GM18519 (cell line): ENCODE measurements around the gene TAS2R38.

Experiments
- ATAC-seq: cut with Tn5 transposase; IDR thresholded peaks from one replicate; pipeline ENCODE4 v1.9.1; 2021; ENCODE audit warnings: mild to moderate bottlenecking, moderate library complexity; ENCODE audit not compliant: unreplicated experiment, low FRiP score

Gene TAS2R38

DNA sequence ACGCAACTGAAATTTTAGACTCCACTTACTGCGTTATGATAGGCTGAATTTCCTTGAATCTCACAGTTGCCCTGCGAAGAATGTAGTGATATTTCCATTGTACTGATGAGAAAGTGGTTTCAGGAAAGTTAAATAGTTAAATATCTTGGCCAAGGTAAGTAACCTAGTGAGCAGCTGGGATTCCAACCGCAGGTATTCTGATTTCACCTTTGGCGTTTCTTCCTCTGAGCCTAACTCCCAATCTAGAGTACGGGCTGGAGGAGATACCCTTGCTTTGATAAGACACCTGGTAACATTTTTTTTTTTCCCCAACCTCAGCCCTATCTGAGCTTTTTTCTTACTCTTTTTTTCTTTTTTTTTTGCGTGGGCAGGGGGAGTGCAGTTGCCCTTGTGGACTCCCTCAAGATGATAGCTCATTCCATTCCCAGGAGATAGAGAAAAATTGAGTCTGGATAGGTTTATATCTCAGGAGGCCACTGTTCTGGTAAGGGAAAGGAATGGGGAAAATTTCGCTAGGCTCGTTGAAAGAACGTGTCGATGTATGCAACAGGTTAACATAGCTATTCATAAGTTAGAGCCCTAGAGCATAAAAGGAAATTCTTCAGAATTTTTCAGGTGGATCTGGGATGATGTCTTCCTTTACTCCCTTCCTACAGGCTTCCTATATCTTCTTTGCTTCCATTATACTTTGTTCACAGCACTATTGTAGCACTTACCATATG lies 3.1 kb upstream of the TAS2R38 start:
- no peak for ATAC-seq

DNA sequence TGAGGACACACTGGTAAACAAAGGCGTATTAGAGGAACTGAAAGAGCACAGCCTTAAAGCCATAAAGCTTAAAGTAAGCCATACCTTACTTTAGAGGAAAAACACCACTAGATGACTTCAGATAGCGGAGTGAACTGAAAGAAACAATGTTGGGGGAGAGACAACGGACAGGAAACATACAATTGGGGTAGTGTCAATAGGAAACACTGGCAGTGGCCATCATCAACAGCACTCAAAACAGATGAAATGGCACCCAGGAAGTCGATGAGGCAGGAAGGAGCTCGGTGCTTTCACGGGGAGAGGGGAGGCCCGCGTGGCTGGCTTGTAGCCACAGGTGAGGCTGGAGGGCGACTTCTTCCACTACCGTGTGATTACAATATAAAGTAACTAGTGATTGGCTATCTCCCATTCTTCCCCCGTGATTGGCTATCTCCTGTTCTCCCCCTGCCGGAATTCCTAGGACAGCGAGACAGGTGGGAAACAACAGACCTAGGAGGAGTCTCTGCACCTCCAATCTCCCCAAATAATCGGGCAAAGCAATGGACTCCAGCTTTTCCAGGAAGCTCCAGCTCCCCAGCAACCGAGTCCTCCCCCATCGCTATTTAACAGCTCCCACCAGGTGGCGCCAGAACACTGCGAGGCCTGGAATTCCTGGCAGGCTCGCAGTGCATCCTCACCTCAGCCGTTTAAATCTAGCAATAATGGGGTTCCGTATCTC lies 2.4 kb upstream of the TAS2R38 start:
- ATAC-seq = peak; percentile 62

DNA sequence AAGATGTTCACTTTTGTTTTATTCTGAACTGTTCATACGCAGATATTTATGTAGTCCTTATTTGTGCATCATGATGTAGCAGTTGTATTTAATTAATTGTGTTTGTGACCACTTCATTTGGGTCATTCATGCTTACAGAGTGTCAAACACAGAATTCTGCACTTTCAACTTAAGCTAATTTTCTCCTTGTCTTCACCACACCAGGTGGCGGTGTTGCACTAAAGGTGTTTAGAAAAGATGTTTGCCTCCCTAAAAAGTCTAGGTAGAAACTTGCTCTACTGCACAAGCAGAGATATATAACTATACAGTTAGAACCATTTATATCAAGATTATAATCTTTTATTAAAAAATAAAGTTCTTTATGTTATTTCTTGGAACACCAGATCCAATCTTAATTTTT lies 1.3 kb upstream of the TAS2R38 start:
- ATAC-seq = no peak

GRCh38 chr7:141960687-141961422 lies 12.7 kb downstream of the TAS2R38 start:
- peak; percentile 97 for ATAC-seq

DNA sequence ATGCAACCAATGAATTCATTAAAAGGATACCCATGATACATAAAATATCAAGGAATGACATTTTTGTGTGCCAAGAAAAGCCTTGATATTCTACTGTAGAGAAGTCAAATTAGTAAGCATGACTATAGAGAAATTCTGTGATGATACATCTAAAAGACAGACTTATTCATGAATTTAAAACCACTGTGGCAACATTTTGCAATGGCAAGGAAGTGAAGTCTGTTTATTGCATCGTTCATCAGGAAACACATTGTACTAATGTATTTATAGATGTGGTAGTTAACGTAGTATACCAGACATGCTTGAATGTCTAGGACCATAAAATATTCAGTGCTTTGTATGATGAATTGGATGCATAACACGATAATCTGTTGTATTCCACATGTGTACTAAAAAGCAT lies 17.5 kb downstream of the TAS2R38 start:
- no peak for ATAC-seq

- ATAC-seq = no peak
Measured at GRCh38 chr7:141954334-141954733, 19.2 kb downstream of the TAS2R38 start.

GRCh38 chr7:141952461-141952860 lies 21.1 kb downstream of the TAS2R38 start:
- ATAC-seq = no peak

DNA sequence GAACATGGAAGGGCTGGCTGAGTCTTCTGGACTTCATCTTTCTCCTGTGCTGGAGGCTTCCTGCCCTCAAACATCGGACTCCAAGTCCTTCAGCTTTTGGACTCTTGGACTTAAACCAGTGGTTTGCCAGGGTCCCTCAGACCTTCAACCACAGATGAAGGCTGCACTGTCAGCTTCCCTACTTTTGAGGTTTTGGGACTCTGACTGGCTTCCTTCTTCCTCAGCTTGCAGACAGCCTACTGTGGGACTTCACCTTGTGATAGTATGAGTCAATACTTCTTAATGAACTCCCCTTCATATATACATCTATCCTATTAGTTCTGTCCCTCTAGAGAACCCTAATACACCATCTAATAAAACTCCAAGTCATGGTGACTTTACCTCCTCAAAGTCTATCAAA lies 22.8 kb downstream of the TAS2R38 start:
- ATAC-seq = no peak

GRCh38 chr7:141949911-141950310 lies 23.7 kb downstream of the TAS2R38 start:
- no peak for ATAC-seq

DNA sequence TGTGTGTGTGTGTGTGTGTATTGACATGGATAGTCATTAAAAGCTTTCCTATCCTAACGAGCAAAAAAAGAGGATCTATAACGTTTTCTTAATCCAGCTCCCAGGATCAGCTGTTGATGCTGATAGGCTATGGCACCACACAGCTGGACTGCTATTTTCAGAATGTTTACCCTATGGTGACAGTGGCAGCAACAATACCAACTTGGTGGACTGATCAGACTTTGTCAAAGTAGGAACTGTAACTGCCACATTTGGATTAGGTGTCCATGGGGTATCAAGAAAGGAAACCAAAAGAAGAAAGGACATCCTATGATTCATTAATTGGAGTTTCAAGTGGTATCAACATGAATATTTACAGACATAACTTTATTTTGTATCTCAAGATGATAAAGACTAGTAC lies 24.1 kb downstream of the TAS2R38 start:
- ATAC-seq = no peak

GRCh38 chr7:141949021-141949420 lies 24.6 kb downstream of the TAS2R38 start:
- ATAC-seq = no peak

DNA sequence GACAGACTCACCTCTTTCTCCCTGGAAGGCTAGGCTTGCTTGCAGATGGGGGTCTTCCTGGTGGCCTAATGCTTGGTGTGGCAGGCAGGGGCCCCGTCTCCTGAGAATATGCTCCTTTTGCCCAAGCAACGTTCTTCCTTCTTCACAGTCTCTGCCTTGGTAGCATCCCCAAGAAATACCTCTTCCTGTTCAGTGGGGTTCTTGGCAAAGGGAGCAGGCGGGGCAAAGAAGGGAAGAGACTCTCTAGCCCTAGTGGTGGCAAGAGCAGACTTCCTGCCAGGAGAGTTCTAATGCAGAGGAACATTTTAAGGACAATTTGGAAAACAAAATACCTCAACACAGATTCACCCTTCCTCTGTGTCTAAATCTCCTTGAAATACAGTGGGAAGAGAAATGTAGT lies 26.8 kb downstream of the TAS2R38 start, which contains the start of gene CLEC5A:
TSS of gene CLEC5A (minus strand) at position 179 of the 400 bp plus-strand sequence. CDS start 682 bp downstream, outside the sequence.
- no peak for ATAC-seq

DNA sequence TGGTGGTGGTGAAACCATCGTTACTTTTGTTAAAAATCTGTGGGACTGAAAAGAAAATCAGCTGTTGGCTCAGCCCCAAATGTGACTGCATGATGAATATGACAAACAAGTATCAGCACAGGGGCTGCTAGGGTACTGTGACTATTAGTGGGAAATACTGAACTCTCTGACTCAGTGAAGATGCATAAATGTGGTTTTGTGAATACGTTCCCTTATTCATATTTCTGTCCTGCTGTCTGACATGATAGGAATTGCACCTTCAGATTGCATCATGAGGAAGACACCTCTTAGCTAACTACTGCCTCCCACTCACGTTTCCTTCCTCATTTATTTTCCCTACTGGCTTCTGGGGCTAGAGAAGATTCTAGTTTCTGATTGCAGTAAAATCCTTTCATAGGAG lies 28.2 kb downstream of the TAS2R38 start:
- ATAC-seq = no peak

GRCh38 chr7:141944811-141945210 lies 28.8 kb downstream of the TAS2R38 start:
- no peak for ATAC-seq

DNA sequence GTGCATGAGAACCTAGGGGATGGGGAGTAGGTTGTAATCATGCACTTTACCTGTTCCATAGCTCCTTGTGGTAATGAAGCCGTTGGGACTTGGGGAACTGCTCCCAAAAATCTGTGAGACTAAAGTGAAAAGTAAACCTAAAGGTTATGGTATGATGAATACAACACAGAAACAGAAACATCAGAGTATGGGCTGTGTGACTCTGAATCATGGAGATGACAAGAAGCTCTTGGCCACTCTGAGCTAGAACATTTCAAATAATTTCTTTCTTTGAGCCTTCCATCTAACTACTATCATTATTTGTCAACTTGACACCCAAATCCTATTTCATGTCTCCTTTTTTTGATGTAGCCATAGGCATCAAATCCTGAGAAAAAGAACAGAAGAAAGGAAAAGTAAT lies 29.7 kb downstream of the TAS2R38 start:
- ATAC-seq = no peak

- ATAC-seq = no peak
Measured at GRCh38 chr7:141941075-141941474, 32.5 kb downstream of the TAS2R38 start.

- ATAC-seq = no peak
Measured at GRCh38 chr7:141930211-141930610, 43.4 kb downstream of the TAS2R38 start.

DNA sequence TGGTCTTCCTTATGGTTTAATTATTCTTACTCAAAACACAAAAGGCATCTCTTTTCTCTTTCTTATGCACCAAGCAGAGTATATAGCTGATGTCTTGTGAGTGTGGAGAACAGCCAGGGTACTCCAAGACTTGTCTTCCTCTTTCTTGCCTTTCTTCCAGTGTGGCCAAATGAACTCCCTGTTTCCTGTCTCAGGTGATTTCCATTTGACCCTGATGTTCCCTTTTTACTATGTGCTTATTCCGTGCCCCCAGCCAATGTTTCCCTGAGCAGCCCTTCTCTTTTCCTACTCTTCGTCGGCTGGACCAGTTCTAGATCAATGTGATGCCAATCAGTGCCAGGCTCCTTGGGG lies 44.8 kb downstream of the TAS2R38 start:
- no peak for ATAC-seq

GRCh38 chr7:141928146-141928844 lies 45.3 kb downstream of the TAS2R38 start:
- no peak for ATAC-seq
